Glutamatergic neuron (in vitro differentiated cells): ENCODE results near the gene RPGRIP1L. TPM values are rescaled to one million over a fixed set of nuclear protein-coding genes. Genes with fewer than 3 reads are reported as not detected.

Experiments
- DNase-seq: peaks from one replicate; pipeline ENCODE4 v3.0.0; 2022
- H3K27ac Mint-ChIP-seq: one replicate; pipeline ENCODE4 v1.8.0; 2020; ENCODE audit warnings: mild to moderate bottlenecking, mixed read lengths, inconsistent platforms; ENCODE audit not compliant: unreplicated experiment
- H3K27me3 Mint-ChIP-seq: one replicate; pipeline ENCODE4 v1.8.0; 2020; ENCODE audit warnings: mild to moderate bottlenecking, moderate library complexity, mixed read lengths, inconsistent platforms; ENCODE audit not compliant: unreplicated experiment
- H3K36me3 Mint-ChIP-seq: one replicate; pipeline ENCODE4 v1.8.0; 2020; ENCODE audit warnings: mild to moderate bottlenecking, mixed read lengths, inconsistent platforms; ENCODE audit not compliant: unreplicated experiment
- H3K4me1 Mint-ChIP-seq: one replicate; pipeline ENCODE4 v1.8.0; 2020; ENCODE audit warnings: mild to moderate bottlenecking, low read depth, mixed read lengths, inconsistent platforms; ENCODE audit not compliant: unreplicated experiment
- H3K4me3 Mint-ChIP-seq: one replicate; pipeline ENCODE4 v1.8.0; 2020; ENCODE audit warnings: mild to moderate bottlenecking, mixed read lengths, inconsistent platforms; ENCODE audit not compliant: unreplicated experiment
- H3K9me3 Mint-ChIP-seq: one replicate; pipeline ENCODE4 v1.8.0; 2020; ENCODE audit warnings: mild to moderate bottlenecking, moderate library complexity, mixed read lengths, inconsistent platforms; ENCODE audit not compliant: unreplicated experiment
- total RNA-seq: library from RNA; stranded (reverse); fragmentation: NEBNext Ultra II Directional; extraction: Animal tissue kit (Norgen Biotek cat#: 25700); gene quantifications from one replicate; pipeline ENCODE4 v1.2.1, GENCODE V29; 2021; ENCODE audit not compliant: unreplicated experiment
- TF ChIP-seq, protein P1 (sequence below): fragments of 200-600 bp; sonication (generic); IDR thresholded peaks from one replicate; pipeline ENCODE4 v1.5.0; 2021; ENCODE audit not compliant: partially characterized antibody, unreplicated experiment

RPGRIP1L gene
- total RNA-seq, 1 donor from 2014 or later = 18.0 TPM

DNA sequence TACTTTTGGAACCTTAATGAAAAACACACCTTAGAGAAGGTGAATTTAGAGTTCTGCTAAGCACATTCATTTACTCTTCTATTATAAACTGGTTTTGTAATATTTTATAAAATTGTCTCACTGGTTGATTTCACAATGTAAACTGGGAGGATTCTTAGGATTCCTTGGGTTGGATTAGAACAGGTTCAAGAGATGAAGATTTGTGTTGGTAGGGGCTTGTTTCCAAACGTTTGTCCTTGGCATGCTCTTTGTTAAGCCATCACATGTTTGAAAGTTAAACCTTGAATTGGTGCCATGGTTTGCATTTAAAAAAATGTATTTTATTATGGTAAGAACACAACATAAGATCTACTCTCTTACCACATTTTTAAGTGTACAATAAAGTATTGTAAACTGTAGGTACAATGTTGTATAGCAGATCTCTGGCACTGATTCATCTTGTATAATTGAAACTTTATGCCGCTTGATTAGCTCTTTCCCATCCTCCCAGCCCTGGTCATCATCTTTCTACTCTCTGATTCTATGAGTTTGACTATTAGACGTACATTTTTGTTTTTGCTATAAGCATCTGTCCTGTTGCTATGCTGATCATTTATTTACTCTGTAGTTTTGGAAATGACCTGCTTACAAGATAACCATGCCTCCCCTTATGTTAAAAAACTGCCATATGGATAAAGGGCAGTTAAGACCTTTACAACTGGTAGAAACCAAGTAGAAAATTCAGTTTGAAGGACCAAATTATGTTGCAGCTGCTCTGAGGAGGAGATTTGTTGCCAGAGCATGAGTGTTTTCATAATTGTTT is 9.9 kb upstream of the RPGRIP1L start:
- Mint-ChIP-seq H3K4me3 (peak overlapping the region; percentile 41), H3K36me3 (no peaks in the 10 kb centered on the region), H3K27ac (peak overlapping the region; percentile 99), H3K4me1 (peaks cover 43% of the 10 kb centered on the region), H3K27me3 (no peaks in the 10 kb centered on the region), H3K9me3 (no peaks in the 10 kb centered on the region)
- TF ChIP-seq, protein P1, sequence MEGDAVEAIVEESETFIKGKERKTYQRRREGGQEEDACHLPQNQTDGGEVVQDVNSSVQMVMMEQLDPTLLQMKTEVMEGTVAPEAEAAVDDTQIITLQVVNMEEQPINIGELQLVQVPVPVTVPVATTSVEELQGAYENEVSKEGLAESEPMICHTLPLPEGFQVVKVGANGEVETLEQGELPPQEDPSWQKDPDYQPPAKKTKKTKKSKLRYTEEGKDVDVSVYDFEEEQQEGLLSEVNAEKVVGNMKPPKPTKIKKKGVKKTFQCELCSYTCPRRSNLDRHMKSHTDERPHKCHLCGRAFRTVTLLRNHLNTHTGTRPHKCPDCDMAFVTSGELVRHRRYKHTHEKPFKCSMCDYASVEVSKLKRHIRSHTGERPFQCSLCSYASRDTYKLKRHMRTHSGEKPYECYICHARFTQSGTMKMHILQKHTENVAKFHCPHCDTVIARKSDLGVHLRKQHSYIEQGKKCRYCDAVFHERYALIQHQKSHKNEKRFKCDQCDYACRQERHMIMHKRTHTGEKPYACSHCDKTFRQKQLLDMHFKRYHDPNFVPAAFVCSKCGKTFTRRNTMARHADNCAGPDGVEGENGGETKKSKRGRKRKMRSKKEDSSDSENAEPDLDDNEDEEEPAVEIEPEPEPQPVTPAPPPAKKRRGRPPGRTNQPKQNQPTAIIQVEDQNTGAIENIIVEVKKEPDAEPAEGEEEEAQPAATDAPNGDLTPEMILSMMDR = no peak
- no peak for DNase-seq

DNA sequence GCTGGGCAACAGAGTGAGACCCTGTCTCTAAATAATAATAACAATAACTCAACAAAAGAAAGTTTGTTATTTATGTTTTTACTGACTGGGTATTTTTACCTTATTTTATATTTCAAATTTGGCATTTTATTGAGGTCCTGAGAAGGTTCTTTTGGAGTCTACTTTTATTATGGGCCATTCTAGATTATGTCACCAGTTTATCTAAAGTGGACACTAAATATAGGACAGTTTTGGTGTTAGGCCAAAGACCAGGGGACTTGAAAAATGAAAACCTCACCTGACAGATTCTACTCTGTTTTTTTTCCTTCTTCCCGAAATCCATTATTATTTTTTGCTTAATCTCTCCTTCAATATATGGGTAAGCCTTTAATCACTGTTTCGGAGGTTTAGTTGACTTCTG is 8.4 kb upstream of the RPGRIP1L start:
- TF ChIP-seq, protein P1 = no peak
- H3K27me3 Mint-ChIP-seq = no peaks in the 10 kb centered on the region

DNA sequence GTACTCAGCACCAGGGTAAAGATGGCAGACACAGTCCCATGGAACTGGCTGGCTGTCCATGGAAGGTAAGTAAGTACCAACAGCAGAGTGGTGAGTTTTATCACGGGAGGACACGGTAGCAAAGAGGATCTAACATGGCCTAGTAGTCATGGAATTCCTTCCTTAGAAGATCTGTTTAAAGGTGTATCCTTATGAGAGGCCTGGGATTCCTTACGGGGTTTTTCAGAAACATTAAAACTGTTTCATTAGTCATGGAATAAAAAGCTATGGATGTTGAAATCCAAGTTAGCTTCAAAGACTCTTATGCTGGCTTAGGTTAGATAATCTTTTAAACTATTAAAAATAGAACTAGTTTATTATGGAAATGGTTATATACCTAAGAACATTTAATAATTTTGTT is 7.7 kb upstream of the RPGRIP1L start:
- Mint-ChIP-seq H3K27me3 (no peaks in the 10 kb centered on the region), H3K27ac (no peak overlapping the region)
- TF ChIP-seq, protein P1 = no peak

More for the DNA sequence above, 8.4 kb upstream of the RPGRIP1L start:
- Mint-ChIP-seq H3K9me3 (no peaks in the 10 kb centered on the region), H3K36me3 (no peaks in the 10 kb centered on the region), H3K4me1 (peaks cover 40% of the 10 kb centered on the region), H3K27ac (no peak overlapping the region), H3K4me3 (no peak overlapping the region)
- no peak for DNase-seq

DNA sequence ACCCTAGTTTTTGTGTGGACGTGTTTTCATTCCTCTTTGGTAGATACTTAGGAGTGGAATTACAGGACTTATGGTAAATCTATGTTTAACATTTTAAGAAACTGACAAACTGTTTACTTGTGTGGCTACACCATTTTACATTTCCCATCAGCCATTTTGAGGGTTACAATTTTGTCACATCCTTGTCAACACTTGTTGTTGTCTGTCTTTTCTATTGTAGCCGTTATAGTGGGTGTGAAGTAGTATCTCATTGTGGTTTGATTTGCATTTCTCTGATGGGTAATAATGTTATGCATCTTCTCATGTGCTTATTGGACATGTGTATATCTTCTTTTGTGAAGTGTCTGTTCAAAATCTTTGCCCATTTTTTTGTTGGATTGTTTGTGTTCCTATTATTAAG is 4.8 kb upstream of the RPGRIP1L start:
- no peak overlapping the region for H3K4me3 Mint-ChIP-seq
- H3K9me3 Mint-ChIP-seq = no peaks in the 10 kb centered on the region
- no peaks in the 10 kb centered on the region for H3K27me3 Mint-ChIP-seq
- DNase-seq = no peak
- H3K36me3 Mint-ChIP-seq = no peaks in the 10 kb centered on the region
- H3K27ac Mint-ChIP-seq = no peak overlapping the region
- TF ChIP-seq, protein P1 = no peak
- H3K4me1 Mint-ChIP-seq = peaks cover 20% of the 10 kb centered on the region

More for the DNA sequence above, 7.7 kb upstream of the RPGRIP1L start:
- Mint-ChIP-seq H3K4me1 (peaks cover 40% of the 10 kb centered on the region), H3K4me3 (no peak overlapping the region), H3K36me3 (no peaks in the 10 kb centered on the region), H3K9me3 (no peaks in the 10 kb centered on the region)
- DNase-seq = no peak

DNA sequence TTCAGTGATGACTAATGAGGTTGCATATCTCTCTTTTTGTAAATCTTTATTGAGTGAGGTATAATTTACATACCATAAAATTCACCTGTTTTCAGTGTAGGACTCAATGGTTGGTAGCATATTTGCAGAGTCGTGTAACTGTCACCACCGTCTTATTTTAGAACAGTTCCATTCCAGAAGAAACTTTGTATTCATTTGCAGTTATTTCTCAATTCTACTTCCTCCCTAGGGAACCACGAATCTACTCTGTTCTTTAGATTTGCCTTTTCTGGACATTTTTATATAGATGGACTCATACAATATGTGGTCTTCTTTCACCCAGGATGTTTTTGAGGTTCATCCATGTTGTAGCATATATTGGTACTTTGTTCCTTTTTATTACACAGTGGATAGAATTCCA is 4.0 kb upstream of the RPGRIP1L start:
- H3K4me3 Mint-ChIP-seq = no peak overlapping the region
- H3K4me1 Mint-ChIP-seq = peaks cover 13% of the 10 kb centered on the region
- peak overlapping the region; percentile 7 for H3K27ac Mint-ChIP-seq
- DNase-seq = no peak
- H3K36me3 Mint-ChIP-seq = no peaks in the 10 kb centered on the region
- TF ChIP-seq, protein P1 = no peak
- H3K27me3 Mint-ChIP-seq = no peaks in the 10 kb centered on the region
- H3K9me3 Mint-ChIP-seq = no peaks in the 10 kb centered on the region
